Peyer's patch (tissue), 4 donors: ENCODE measurements around the gene ADD2.

Source experiments
- POLR2A ChIP-seq, 2 donors: fragments of 450-650 bp; IDR thresholded peaks; one replicate each; pipeline ENCODE4 v1.5.1; 2017; ENCODE audit warnings: antibody characterized with exemption in 2 of 2, mild to moderate bottlenecking in 2 of 2, moderate library complexity in 2 of 2
- TF ChIP-seq, protein P1 (sequence below), 6 experiments: fragments of 450-650 bp in 4 of 6; fragments of 200-600 bp in 2 of 6; sonication (generic) in 1 of 6; IDR thresholded peaks; one replicate each; pipeline ENCODE4 v1.5.1; 2017 to 2019; ENCODE audit warnings: antibody characterized with exemption in 6 of 6, mild to moderate bottlenecking in 3 of 6, moderate library complexity in 1 of 6

DNA sequence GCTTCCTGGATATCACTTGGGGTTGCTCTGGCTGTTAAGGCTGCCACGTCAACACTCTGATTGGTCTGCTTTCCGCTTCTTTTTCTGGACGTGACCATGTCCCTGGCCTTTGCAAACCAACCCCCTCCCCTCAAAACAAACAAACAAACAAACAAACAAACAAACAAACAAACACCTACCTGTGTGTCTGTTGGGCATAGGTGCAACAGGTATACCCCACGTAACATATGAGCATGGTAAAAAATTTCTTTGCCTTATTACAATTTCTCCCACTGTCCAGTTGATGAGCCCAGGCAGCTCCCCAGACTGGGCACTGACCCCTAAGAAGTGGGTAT is 80.6 kb downstream of the ADD2 start:
- TF ChIP-seq, protein P1, sequence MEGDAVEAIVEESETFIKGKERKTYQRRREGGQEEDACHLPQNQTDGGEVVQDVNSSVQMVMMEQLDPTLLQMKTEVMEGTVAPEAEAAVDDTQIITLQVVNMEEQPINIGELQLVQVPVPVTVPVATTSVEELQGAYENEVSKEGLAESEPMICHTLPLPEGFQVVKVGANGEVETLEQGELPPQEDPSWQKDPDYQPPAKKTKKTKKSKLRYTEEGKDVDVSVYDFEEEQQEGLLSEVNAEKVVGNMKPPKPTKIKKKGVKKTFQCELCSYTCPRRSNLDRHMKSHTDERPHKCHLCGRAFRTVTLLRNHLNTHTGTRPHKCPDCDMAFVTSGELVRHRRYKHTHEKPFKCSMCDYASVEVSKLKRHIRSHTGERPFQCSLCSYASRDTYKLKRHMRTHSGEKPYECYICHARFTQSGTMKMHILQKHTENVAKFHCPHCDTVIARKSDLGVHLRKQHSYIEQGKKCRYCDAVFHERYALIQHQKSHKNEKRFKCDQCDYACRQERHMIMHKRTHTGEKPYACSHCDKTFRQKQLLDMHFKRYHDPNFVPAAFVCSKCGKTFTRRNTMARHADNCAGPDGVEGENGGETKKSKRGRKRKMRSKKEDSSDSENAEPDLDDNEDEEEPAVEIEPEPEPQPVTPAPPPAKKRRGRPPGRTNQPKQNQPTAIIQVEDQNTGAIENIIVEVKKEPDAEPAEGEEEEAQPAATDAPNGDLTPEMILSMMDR (IDR thresholded peaks at IDR 0.05), result no peak
- TF ChIP-seq POLR2A (IDR thresholded peaks at IDR 0.05), result no peak
